ENCODE results near the gene CCDC138. TPM values are rescaled to one million over a fixed set of nuclear protein-coding genes. Genes with fewer than 3 reads are reported as not detected.

The CCDC138 gene
- total and polyA plus RNA-seq, 4 donors = 1.8 to 18.3 (median 5.4) TPM

- WGBS, 2 donors = 33 to 53% methylated on average over 1 of the region's 1 CpG
- ATAC-seq (ENCODE audit: insufficient read depth, low FRiP score) = no peak
Observed at GRCh38 chr2:108855194-108855593, 68.6 kb downstream of the CCDC138 start.

GRCh38 chr2:108858894-108859293 lies 72.3 kb downstream of the CCDC138 start:
- Histone ChIP-seq H3K4me3 (no peak overlapping the region), H3K4me1 (ENCODE audit: control insufficient read depth in 5 of 5, insufficient read depth in 5 of 5, low read length in 5 of 5) (no peaks in the 10 kb centered on the region), H3K9ac (ENCODE audit: insufficient read depth in 1 of 2, low read length in 2 of 2) (no peak overlapping the region), H3K36me3 (ENCODE audit: control insufficient read depth in 4 of 4, insufficient read depth in 4 of 4, low read length in 4 of 4) (peaks cover 0 to 3% (median 0%) of the 10 kb centered on the region in 4 donors), H3K27me3 (ENCODE audit: control insufficient read depth in 3 of 3, insufficient read depth in 3 of 3, low read length in 2 of 3) (no peaks in the 10 kb centered on the region), H3K27ac (ENCODE audit: low read depth in 1 of 2, low read length in 1 of 2) (no peak overlapping the region), H3K9me3 (ENCODE audit: control insufficient read depth in 4 of 4, insufficient read depth in 3 of 4, low read length in 3 of 4) (no peaks in the 10 kb centered on the region)
- DNase-seq (no peak), ATAC-seq (ENCODE audit: insufficient read depth, low FRiP score) (no peak)
- TF ChIP-seq CTCF (IDR thresholded peaks at IDR 0.05; ENCODE audit: control extremely low read depth, extremely low read depth) = no peak
- WGBS, 2 donors = 88 to 95% methylated on average over 3 of the region's 3 CpGs

More at GRCh38 chr2:108855194-108855593, 68.6 kb downstream of the CCDC138 start:
- peak in 2 of 3 donors; percentile 35 to 38 for DNase-seq
- no peaks in the 10 kb centered on the region for H3K9me3 ChIP-seq (ENCODE audit: control insufficient read depth in 4 of 4, insufficient read depth in 3 of 4, low read length in 3 of 4)
- no peaks in the 10 kb centered on the region for H3K27me3 ChIP-seq (ENCODE audit: control insufficient read depth in 3 of 3, insufficient read depth in 3 of 3, low read length in 2 of 3)
- H3K36me3 ChIP-seq (ENCODE audit: control insufficient read depth in 4 of 4, insufficient read depth in 4 of 4, low read length in 4 of 4) = peaks cover 0 to 12% (median 6%) of the 10 kb centered on the region in 4 donors
- no peak for TF ChIP-seq CTCF (IDR thresholded peaks at IDR 0.05; ENCODE audit: control extremely low read depth, extremely low read depth)
- H3K27ac ChIP-seq (ENCODE audit: low read depth in 1 of 2, low read length in 1 of 2) = no peak overlapping the region
- H3K4me1 ChIP-seq (ENCODE audit: control insufficient read depth in 5 of 5, insufficient read depth in 5 of 5, low read length in 5 of 5) = no peaks in the 10 kb centered on the region
- no peak overlapping the region for H3K9ac ChIP-seq (ENCODE audit: insufficient read depth in 1 of 2, low read length in 2 of 2)
- H3K4me3 ChIP-seq = no peak overlapping the region

GRCh38 chr2:108866041-108866440 lies 79.5 kb downstream of the CCDC138 start:
- H3K9ac ChIP-seq (ENCODE audit: insufficient read depth in 1 of 2, low read length in 2 of 2) = no peak overlapping the region
- peaks cover 0 to 12% (median 0%) of the 10 kb centered on the region in 4 donors for H3K36me3 ChIP-seq (ENCODE audit: control insufficient read depth in 4 of 4, insufficient read depth in 4 of 4, low read length in 4 of 4)
- H3K27me3 ChIP-seq (ENCODE audit: control insufficient read depth in 3 of 3, insufficient read depth in 3 of 3, low read length in 2 of 3) = no peaks in the 10 kb centered on the region
- no peak overlapping the region for H3K27ac ChIP-seq (ENCODE audit: low read depth in 1 of 2, low read length in 1 of 2)
- H3K4me1 ChIP-seq (ENCODE audit: control insufficient read depth in 5 of 5, insufficient read depth in 5 of 5, low read length in 5 of 5) = no peaks in the 10 kb centered on the region
- TF ChIP-seq CTCF (IDR thresholded peaks at IDR 0.05; ENCODE audit: control extremely low read depth, extremely low read depth) = no peak
- H3K9me3 ChIP-seq (ENCODE audit: control insufficient read depth in 4 of 4, insufficient read depth in 3 of 4, low read length in 3 of 4) = peaks cover 0 to 16% (median 6%) of the 10 kb centered on the region in 4 donors
- DNase-seq = no peak
- ATAC-seq (ENCODE audit: insufficient read depth, low FRiP score) = no peak
- H3K4me3 ChIP-seq = no peak overlapping the region

GRCh38 chr2:108868911-108869310 lies 82.3 kb downstream of the CCDC138 start:
- TF ChIP-seq CTCF (IDR thresholded peaks at IDR 0.05; ENCODE audit: control extremely low read depth, extremely low read depth) = no peak
- H3K9me3 ChIP-seq (ENCODE audit: control insufficient read depth in 4 of 4, insufficient read depth in 3 of 4, low read length in 3 of 4) = peaks cover 0 to 16% (median 6%) of the 10 kb centered on the region in 4 donors

More at GRCh38 chr2:108868911-108869310, 82.3 kb downstream of the CCDC138 start:
- H3K27ac ChIP-seq (ENCODE audit: low read depth in 1 of 2, low read length in 1 of 2) = no peak overlapping the region
- no peaks in the 10 kb centered on the region for H3K27me3 ChIP-seq (ENCODE audit: control insufficient read depth in 3 of 3, insufficient read depth in 3 of 3, low read length in 2 of 3)
- H3K4me3 ChIP-seq = no peak overlapping the region
- ATAC-seq (ENCODE audit: insufficient read depth, low FRiP score) (no peak), DNase-seq (no peak)
- H3K4me1 ChIP-seq (ENCODE audit: control insufficient read depth in 5 of 5, insufficient read depth in 5 of 5, low read length in 5 of 5) = no peaks in the 10 kb centered on the region
- 78 to 97% methylated on average over 1 of the region's 1 CpG for WGBS, 2 donors
- peaks cover 0 to 12% (median 0%) of the 10 kb centered on the region in 4 donors for H3K36me3 ChIP-seq (ENCODE audit: control insufficient read depth in 4 of 4, insufficient read depth in 4 of 4, low read length in 4 of 4)
- no peak overlapping the region for H3K9ac ChIP-seq (ENCODE audit: insufficient read depth in 1 of 2, low read length in 2 of 2)
